Nephron progenitor cell (in vitro differentiated cells): ENCODE data around the gene ABHD2.

Experiments
- DNase-seq: peaks from one replicate; pipeline ENCODE4 v3.0.0; 2021
- H3K27ac Mint-ChIP-seq: 2 replicates; pipeline ENCODE4 v1.8.0; 2021; ENCODE audit warnings: mild to moderate bottlenecking, moderate library complexity, mixed read lengths
- H3K27me3 Mint-ChIP-seq: 2 replicates; pipeline ENCODE4 v1.8.0; 2021; ENCODE audit warnings: mild to moderate bottlenecking, low read depth, mixed read lengths; ENCODE audit not compliant: poor library complexity
- H3K36me3 Mint-ChIP-seq: 2 replicates; pipeline ENCODE4 v1.8.0; 2021; ENCODE audit warnings: low read depth, mixed read lengths
- H3K4me1 Mint-ChIP-seq: 2 replicates; pipeline ENCODE4 v1.8.0; 2021; ENCODE audit warnings: mixed read lengths
- H3K4me3 Mint-ChIP-seq: 2 replicates; pipeline ENCODE4 v1.8.0; 2021; ENCODE audit warnings: mild to moderate bottlenecking, moderate library complexity, mixed read lengths
- H3K9me3 Mint-ChIP-seq: 2 replicates; pipeline ENCODE4 v1.8.0; 2021; ENCODE audit warnings: mild to moderate bottlenecking, moderate library complexity, mixed read lengths
- TF ChIP-seq, protein P1 (sequence below): fragments of 200-600 bp; sonication (generic); IDR thresholded peaks from 2 replicates; pipeline ENCODE4 v1.5.0; 2021; ENCODE audit warnings: antibody characterized with exemption

ABHD2 gene

DNA sequence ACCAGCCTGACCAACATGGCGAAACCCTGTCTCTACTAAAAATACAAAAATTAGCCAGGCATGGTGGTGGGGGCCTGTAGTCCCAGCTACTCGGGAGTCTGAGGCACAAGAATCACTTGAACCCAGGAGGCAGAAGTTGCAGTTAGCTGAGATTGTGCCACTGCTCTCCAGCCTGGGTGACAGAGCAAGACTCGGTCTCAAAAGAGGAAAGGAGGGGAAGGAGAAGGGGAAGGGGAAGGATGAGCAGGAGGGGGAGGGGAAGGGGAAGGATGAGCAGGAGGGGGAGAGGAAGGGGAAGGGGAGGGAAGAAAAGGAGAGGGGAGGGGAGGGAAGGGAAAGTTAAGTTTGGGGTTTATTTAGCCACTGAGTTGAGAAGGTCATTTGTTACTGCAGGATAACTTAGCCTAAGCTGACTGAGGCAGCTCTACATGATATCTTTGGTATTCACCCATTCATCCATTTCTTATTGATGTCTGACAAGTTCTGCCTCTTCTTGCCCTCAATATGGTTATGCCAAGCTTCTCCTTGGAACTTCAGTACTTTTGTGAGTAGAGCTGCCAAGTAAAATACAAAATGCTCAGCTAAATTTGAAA lies 15.9 kb upstream of the ABHD2 start:
- H3K4me1 Mint-ChIP-seq, result no peaks in the 10 kb centered on the region
- H3K36me3 Mint-ChIP-seq, result peaks cover 5% of the 10 kb centered on the region
- peaks cover 30% of the 10 kb centered on the region for H3K9me3 Mint-ChIP-seq
- no peak overlapping the region for H3K4me3 Mint-ChIP-seq
- no peak overlapping the region for H3K27ac Mint-ChIP-seq
- H3K27me3 Mint-ChIP-seq, result peaks cover 8% of the 10 kb centered on the region
- DNase-seq, result no peak
- TF ChIP-seq, protein P1, sequence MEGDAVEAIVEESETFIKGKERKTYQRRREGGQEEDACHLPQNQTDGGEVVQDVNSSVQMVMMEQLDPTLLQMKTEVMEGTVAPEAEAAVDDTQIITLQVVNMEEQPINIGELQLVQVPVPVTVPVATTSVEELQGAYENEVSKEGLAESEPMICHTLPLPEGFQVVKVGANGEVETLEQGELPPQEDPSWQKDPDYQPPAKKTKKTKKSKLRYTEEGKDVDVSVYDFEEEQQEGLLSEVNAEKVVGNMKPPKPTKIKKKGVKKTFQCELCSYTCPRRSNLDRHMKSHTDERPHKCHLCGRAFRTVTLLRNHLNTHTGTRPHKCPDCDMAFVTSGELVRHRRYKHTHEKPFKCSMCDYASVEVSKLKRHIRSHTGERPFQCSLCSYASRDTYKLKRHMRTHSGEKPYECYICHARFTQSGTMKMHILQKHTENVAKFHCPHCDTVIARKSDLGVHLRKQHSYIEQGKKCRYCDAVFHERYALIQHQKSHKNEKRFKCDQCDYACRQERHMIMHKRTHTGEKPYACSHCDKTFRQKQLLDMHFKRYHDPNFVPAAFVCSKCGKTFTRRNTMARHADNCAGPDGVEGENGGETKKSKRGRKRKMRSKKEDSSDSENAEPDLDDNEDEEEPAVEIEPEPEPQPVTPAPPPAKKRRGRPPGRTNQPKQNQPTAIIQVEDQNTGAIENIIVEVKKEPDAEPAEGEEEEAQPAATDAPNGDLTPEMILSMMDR, result no peak

DNA sequence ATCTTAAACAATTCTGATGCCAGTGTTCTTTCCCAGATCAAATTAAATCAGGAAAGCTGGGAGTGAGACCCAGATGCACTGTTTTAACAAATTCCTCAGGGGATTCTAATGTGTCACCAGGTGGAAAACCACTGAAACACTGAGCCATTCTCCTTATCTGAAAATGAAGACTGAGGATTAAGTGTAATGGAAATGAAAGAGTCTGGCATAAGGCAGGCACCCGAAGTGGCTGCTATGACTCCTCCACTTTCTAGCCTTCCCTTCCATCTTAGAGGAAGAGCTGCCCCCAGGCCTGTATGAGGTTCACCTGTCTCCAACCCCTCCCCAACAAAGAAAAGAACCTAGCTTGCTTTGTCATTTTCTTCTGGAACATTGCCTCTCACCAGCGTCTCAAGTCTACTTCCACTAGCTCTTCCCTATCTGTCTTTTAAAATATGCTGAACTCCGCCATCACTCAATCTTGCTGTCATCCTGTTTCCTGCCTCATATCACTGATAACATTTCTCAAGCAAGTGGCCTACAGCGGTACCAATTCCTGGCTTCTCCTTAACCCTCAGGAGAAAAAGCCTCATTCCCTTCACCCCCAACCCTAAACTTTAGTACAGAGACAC lies 13.7 kb upstream of the ABHD2 start:
- Mint-ChIP-seq H3K4me3 (no peak overlapping the region), H3K27ac (no peak overlapping the region), H3K36me3 (no peaks in the 10 kb centered on the region), H3K27me3 (peaks cover 8% of the 10 kb centered on the region), H3K4me1 (no peaks in the 10 kb centered on the region), H3K9me3 (peaks cover 12% of the 10 kb centered on the region)
- DNase-seq, result no peak
- TF ChIP-seq, protein P1, result no peak

DNA sequence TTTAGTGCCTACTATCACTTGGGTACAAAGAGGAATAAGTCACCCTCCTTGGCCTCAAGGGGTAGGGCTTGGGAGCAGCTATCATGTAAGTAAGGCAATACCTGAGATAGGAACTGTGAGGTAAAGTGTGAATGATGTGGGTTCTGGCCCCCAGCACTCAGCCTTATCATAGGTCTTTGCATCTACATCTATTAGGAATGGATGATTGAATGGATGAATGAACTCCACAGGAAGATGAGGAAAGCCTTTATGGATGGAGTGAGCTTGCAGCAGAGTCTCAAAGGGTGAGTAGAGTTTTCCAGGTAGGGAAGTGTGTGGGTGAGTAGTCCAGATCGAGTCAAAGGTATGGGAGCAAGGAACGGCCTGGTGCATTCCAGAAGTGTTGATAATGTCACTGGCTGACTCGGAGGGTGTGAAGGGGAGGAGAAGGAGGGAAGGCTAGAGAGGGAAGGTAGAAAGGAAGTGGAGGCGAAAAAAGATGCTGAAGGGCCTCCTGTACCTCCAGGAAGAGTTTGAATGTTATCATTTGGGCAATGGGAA lies 13.1 kb upstream of the ABHD2 start:
- TF ChIP-seq, protein P1, result no peak
- peaks cover 8% of the 10 kb centered on the region for H3K9me3 Mint-ChIP-seq
- no peaks in the 10 kb centered on the region for H3K36me3 Mint-ChIP-seq
- no peak overlapping the region for H3K27ac Mint-ChIP-seq
- no peak for DNase-seq
- H3K4me1 Mint-ChIP-seq, result peaks cover 4% of the 10 kb centered on the region
- peaks cover 8% of the 10 kb centered on the region for H3K27me3 Mint-ChIP-seq
- H3K4me3 Mint-ChIP-seq, result no peak overlapping the region

DNA sequence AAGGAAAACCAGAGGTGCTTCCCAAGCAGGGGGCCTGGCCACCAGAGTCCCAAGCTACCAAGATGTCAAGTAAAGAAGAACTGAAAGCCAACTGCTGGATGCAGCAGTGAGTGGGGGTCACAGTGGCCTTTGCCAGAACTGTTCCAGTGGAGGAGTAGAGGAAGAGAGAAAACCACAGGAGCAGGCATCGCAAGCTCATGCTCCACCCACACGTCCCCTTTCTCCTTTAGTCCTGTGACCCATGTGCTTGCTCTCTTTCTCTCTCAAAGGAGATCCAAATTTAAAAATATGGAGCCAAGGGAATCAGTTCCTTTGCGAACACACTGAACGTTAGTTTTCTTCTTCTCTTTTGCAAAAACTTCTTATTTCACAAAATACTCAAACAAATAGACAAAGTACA lies 12.4 kb upstream of the ABHD2 start:
- Mint-ChIP-seq H3K9me3 (peaks cover 1% of the 10 kb centered on the region), H3K4me1 (peaks cover 8% of the 10 kb centered on the region), H3K36me3 (no peaks in the 10 kb centered on the region), H3K4me3 (no peak overlapping the region), H3K27me3 (peaks cover 8% of the 10 kb centered on the region), H3K27ac (no peak overlapping the region)
- DNase-seq, result no peak
- TF ChIP-seq, protein P1, result no peak

DNA sequence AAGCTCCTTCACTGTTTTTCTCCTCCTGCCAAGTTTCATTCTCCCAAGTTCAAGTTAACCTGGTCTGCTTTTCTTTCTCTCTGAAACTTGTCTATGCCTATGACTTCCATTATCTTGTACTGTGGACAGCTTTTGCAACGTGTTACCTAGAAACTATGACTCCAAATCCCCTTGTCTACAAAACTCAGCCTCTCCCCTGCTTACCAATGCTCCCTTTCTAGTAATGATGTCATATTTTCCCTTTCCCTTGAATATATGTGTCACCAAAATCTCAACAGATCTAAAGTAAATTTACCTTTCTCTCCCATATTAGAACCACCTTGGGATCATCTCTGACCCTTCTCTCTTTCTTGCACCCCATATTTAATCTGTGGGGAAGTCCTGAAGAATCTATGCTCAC lies 10.5 kb upstream of the ABHD2 start:
- no peak overlapping the region for H3K27ac Mint-ChIP-seq
- H3K36me3 Mint-ChIP-seq, result no peaks in the 10 kb centered on the region
- no peaks in the 10 kb centered on the region for H3K9me3 Mint-ChIP-seq
- no peaks in the 10 kb centered on the region for H3K27me3 Mint-ChIP-seq
- TF ChIP-seq, protein P1, result no peak
- no peak for DNase-seq
- H3K4me3 Mint-ChIP-seq, result no peak overlapping the region
- peaks cover 8% of the 10 kb centered on the region for H3K4me1 Mint-ChIP-seq
